Calu3 (cell line): ENCODE data around the gene CCL8. TPM values are rescaled to one million over a fixed set of nuclear protein-coding genes. Genes with fewer than 3 reads are reported as not detected.

Source experiments
- BruUV-seq: library from RNA; stranded (reverse); fragments of 400-500 nt; replicated peaks from 2 replicates; lab custom pipeline; 2021; lab: Mats Ljungman, UMichigan
- CTCF ChIA-PET: fragments of 300-600 bp; sonication (Branson Sonifier 250); formaldehyde crosslinking; loops from one replicate; lab custom pipeline; 2022; ENCODE audit warnings: antibody characterized with exemption; lab: Charles Lee
- DNase-seq: peaks from one replicate; pipeline ENCODE4 v3.0.0; 2022
- H3K27ac Mint-ChIP-seq: one replicate; pipeline ENCODE4 v1.8.0; 2022; ENCODE audit warnings: mixed read lengths; ENCODE audit not compliant: unreplicated experiment
- H3K27me3 Mint-ChIP-seq: one replicate; pipeline ENCODE4 v1.8.0; 2022; ENCODE audit warnings: mixed read lengths; ENCODE audit not compliant: unreplicated experiment
- H3K36me3 Mint-ChIP-seq: one replicate; pipeline ENCODE4 v1.8.0; 2022; ENCODE audit warnings: mild to moderate bottlenecking, moderate library complexity, mixed read lengths; ENCODE audit not compliant: insufficient read depth, unreplicated experiment
- H3K4me1 Mint-ChIP-seq: one replicate; pipeline ENCODE4 v1.8.0; 2022; ENCODE audit warnings: mild to moderate bottlenecking, low read depth, mixed read lengths; ENCODE audit not compliant: unreplicated experiment
- H3K4me3 Mint-ChIP-seq: one replicate; pipeline ENCODE4 v1.8.0; 2022; ENCODE audit warnings: mild to moderate bottlenecking, low read depth, moderate library complexity, mixed read lengths; ENCODE audit not compliant: unreplicated experiment
- H3K9me3 Mint-ChIP-seq: one replicate; pipeline ENCODE4 v1.8.0; 2022; ENCODE audit warnings: low read depth, mixed read lengths; ENCODE audit not compliant: unreplicated experiment
- intact Hi-C: fragments of 100-400 bp; cut with micrococcal nuclease; formaldehyde crosslinking; loops from one replicate; pipeline ENCODE4 v1.10.0; 2022; ENCODE audit not compliant: unreplicated experiment
- total RNA-seq: library from RNA; stranded (reverse); gene quantifications from 2 replicates; pipeline ENCODE4 v1.2.3, GENCODE V29; 2022
- TF ChIP-seq, protein P1 (sequence below): fragments of 200-600 bp; IDR thresholded peaks from one replicate; pipeline ENCODE4 v1.8.0; 2022; ENCODE audit warnings: antibody characterized with exemption; ENCODE audit not compliant: unreplicated experiment

CCL8 gene
- total RNA-seq, 1 experiment from 2014 or later = not detected

DNA sequence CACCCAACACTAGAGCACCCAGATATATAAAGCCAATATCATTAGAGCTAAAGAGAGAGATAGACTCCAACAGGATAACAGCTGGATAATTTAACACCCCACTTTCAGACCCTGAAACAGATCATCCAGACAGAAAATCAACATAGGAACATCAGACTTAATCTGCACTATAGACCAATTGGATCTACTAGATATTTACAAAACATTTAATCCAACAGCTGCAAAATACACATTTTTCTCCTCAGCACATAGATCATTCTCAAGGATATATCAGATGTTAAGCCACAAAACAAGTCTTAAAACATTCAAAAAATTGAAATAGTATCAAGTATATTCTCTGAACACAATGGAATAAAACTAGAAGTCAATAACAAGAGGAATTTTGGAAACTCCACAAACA, 33.0 kb downstream of the CCL8 start:
- BruUV-seq = no TSS peak
- intact Hi-C loops = no loop called here
- no peak overlapping the region for H3K27ac Mint-ChIP-seq
- DNase-seq = no peak
- TF ChIP-seq, protein P1, sequence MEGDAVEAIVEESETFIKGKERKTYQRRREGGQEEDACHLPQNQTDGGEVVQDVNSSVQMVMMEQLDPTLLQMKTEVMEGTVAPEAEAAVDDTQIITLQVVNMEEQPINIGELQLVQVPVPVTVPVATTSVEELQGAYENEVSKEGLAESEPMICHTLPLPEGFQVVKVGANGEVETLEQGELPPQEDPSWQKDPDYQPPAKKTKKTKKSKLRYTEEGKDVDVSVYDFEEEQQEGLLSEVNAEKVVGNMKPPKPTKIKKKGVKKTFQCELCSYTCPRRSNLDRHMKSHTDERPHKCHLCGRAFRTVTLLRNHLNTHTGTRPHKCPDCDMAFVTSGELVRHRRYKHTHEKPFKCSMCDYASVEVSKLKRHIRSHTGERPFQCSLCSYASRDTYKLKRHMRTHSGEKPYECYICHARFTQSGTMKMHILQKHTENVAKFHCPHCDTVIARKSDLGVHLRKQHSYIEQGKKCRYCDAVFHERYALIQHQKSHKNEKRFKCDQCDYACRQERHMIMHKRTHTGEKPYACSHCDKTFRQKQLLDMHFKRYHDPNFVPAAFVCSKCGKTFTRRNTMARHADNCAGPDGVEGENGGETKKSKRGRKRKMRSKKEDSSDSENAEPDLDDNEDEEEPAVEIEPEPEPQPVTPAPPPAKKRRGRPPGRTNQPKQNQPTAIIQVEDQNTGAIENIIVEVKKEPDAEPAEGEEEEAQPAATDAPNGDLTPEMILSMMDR = no peak
- H3K4me3 Mint-ChIP-seq = no peak overlapping the region
- H3K36me3 Mint-ChIP-seq = no peaks in the 10 kb centered on the region
- no peaks in the 10 kb centered on the region for H3K4me1 Mint-ChIP-seq
- no peaks in the 10 kb centered on the region for H3K9me3 Mint-ChIP-seq
- peaks cover 82% of the 10 kb centered on the region for H3K27me3 Mint-ChIP-seq
- CTCF ChIA-PET = interaction anchor here (0.6 to 1.4 kb wide), 2 partner anchors 10 to 500 kb away, joined by 3 to 4 read pairs; no protein-coding TSS in a partner anchor

DNA sequence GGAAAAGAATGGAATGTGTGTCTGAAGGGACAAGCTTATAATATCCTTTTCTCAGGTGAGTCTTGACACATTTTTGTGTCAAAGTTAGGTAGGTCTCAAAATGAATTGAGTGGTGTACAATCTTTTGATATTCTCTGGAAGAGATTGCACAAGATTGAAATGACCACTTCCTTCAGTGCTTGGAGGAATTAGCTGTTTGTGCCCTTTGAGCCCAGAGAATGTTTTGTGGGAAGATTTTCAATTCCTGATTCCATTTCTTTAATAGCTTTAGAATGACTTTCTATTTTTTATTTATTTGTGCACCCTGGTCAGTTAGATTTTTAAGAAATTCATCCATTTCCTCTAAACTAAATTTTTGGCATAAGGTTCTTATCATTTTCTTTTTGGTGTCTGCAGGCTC, 35.4 kb downstream of the CCL8 start:
- H3K4me1 Mint-ChIP-seq = no peaks in the 10 kb centered on the region
- CTCF ChIA-PET = no interaction called here
- DNase-seq = no peak
- H3K4me3 Mint-ChIP-seq = no peak overlapping the region
- no TSS peak for BruUV-seq
- H3K36me3 Mint-ChIP-seq = no peaks in the 10 kb centered on the region
- H3K27me3 Mint-ChIP-seq = peaks cover 86% of the 10 kb centered on the region
- no peak overlapping the region for H3K27ac Mint-ChIP-seq
- H3K9me3 Mint-ChIP-seq = no peaks in the 10 kb centered on the region
- TF ChIP-seq, protein P1 = no peak
- intact Hi-C loops = no loop called here

DNA sequence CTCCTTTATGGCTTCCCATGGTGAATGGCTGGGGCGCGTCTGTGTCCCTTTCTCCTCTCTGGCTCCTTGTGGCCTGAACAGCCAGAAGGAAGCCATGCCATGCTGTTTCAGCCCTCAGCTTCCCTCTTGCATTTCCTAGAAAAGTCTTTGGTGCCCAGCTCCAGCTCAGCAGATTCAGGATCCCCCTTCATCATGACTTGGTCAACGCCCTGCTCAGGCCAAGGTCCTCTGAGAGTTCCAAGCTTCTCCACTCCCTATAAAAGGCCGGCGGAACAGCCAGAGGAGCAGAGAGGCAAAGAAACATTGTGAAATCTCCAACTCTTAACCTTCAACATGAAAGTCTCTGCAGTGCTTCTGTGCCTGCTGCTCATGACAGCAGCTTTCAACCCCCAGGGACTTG, 37.0 kb downstream of the CCL8 start, which contains the start of gene CCL13:
Gene CCL13 (plus strand): TSS at position 287 of the 400 bp plus-strand sequence. CDS start 47 bp downstream, at position 334.
- H3K4me1 Mint-ChIP-seq = no peaks in the 10 kb centered on the region
- BruUV-seq = no TSS peak
- no peak for DNase-seq
- H3K9me3 Mint-ChIP-seq = no peaks in the 10 kb centered on the region
- CTCF ChIA-PET = interaction anchor here (1.3 kb wide), 1 partner anchor 33 kb away, joined by 3 read pairs; no protein-coding TSS in a partner anchor
- intact Hi-C loops = no loop called here
- no peak within 1 kb of the TSS for H3K27ac Mint-ChIP-seq
- no peaks in the 10 kb centered on the region for H3K36me3 Mint-ChIP-seq
- no peak within 1 kb of the TSS for H3K4me3 Mint-ChIP-seq
- H3K27me3 Mint-ChIP-seq = peaks cover 73% of the 10 kb centered on the region
- TF ChIP-seq, protein P1 = no peak

DNA sequence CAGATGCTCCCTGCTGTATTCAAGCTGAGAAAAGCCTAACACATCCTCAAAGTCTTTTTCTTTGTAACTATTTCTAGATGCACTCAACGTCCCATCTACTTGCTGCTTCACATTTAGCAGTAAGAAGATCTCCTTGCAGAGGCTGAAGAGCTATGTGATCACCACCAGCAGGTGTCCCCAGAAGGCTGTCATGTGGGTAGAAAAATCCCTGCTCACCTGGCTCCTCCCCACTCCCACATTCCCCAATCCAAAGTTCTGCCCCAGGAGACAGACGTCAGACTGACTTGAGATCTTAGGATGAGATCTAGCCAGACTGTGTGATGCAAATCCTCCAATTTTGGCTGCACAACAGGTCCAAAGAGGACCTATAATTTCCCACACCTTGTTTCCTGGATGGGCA, 38.2 kb downstream of the CCL8 start:
- Mint-ChIP-seq H3K9me3 (no peaks in the 10 kb centered on the region), H3K27me3 (peaks cover 74% of the 10 kb centered on the region), H3K27ac (no peak overlapping the region), H3K4me1 (no peaks in the 10 kb centered on the region), H3K4me3 (no peak overlapping the region), H3K36me3 (no peaks in the 10 kb centered on the region)
- TF ChIP-seq, protein P1 = peak; percentile 24
- no peak for DNase-seq
- BruUV-seq = no TSS peak
- intact Hi-C loops = no loop called here
- CTCF ChIA-PET = no interaction called here
